ENCODE measurements around the gene ABHD15. TPM values are rescaled to one million over a fixed set of nuclear protein-coding genes. Genes with fewer than 3 reads are reported as not detected.

The ABHD15 gene
- total RNA-seq, 1 donor from 2014 or later, result 5.3 TPM

- Mint-ChIP-seq H3K4me1 (ENCODE audit: low read depth) (peaks cover 10% of the 10 kb centered on the region), H3K36me3 (ENCODE audit: insufficient read depth) (peaks cover 17% of the 10 kb centered on the region), H3K4me3 (ENCODE audit: low read depth) (no peak overlapping the region), H3K9me3 (ENCODE audit: low read depth) (no peaks in the 10 kb centered on the region), H3K27ac (no peak overlapping the region), H3K27me3 (peaks cover 6% of the 10 kb centered on the region)
- no peak for DNase-seq (ENCODE audit: low spot score, unreplicated experiment)
- no peak for TF ChIP-seq CTCF (IDR thresholded peaks at IDR 0.05; ENCODE audit: unreplicated experiment)
These were observed 8.8 kb upstream of the ABHD15 start for GRCh38 chr17:29575511-29576213.

GRCh38 chr17:29574732-29575510 lies 8.1 kb upstream of the ABHD15 start:
- Mint-ChIP-seq H3K4me3 (ENCODE audit: low read depth) (no peak overlapping the region), H3K9me3 (ENCODE audit: low read depth) (no peaks in the 10 kb centered on the region), H3K27me3 (peaks cover 9% of the 10 kb centered on the region), H3K36me3 (ENCODE audit: insufficient read depth) (peaks cover 16% of the 10 kb centered on the region), H3K27ac (peak overlapping the region; percentile 62), H3K4me1 (ENCODE audit: low read depth) (peaks cover 11% of the 10 kb centered on the region)
- TF ChIP-seq CTCF (IDR thresholded peaks at IDR 0.05; ENCODE audit: unreplicated experiment), result no peak
- no peak for DNase-seq (ENCODE audit: low spot score, unreplicated experiment)

GRCh38 chr17:29573871-29574731 lies 7.3 kb upstream of the ABHD15 start:
- Mint-ChIP-seq H3K4me1 (ENCODE audit: low read depth) (peaks cover 13% of the 10 kb centered on the region), H3K36me3 (ENCODE audit: insufficient read depth) (peaks cover 11% of the 10 kb centered on the region), H3K27ac (peak overlapping the region; percentile 62), H3K4me3 (ENCODE audit: low read depth) (no peak overlapping the region), H3K27me3 (peaks cover 9% of the 10 kb centered on the region), H3K9me3 (ENCODE audit: low read depth) (no peaks in the 10 kb centered on the region)
- DNase-seq (ENCODE audit: low spot score, unreplicated experiment), result no peak
- TF ChIP-seq CTCF (IDR thresholded peaks at IDR 0.05; ENCODE audit: unreplicated experiment), result no peak

GRCh38 chr17:29573558-29573869 lies 6.7 kb upstream of the ABHD15 start:
- H3K4me3 Mint-ChIP-seq (ENCODE audit: low read depth), result no peak overlapping the region
- H3K36me3 Mint-ChIP-seq (ENCODE audit: insufficient read depth), result peaks cover 11% of the 10 kb centered on the region
- no peak for TF ChIP-seq CTCF (IDR thresholded peaks at IDR 0.05; ENCODE audit: unreplicated experiment)
- no peaks in the 10 kb centered on the region for H3K9me3 Mint-ChIP-seq (ENCODE audit: low read depth)
- peaks cover 9% of the 10 kb centered on the region for H3K27me3 Mint-ChIP-seq
- H3K4me1 Mint-ChIP-seq (ENCODE audit: low read depth), result peaks cover 14% of the 10 kb centered on the region
- DNase-seq (ENCODE audit: low spot score, unreplicated experiment), result no peak
- no peak overlapping the region for H3K27ac Mint-ChIP-seq
